Measurements from ENCODE around the gene UBB. TPM values are rescaled to one million over a fixed set of nuclear protein-coding genes. Genes with fewer than 3 reads are reported as not detected.

The UBB gene
- total and polyA plus RNA-seq, 12 donors: 588 to 3,694 (median 2,139) TPM

GRCh38 chr17:16417896-16418684, 37.2 kb downstream of the UBB start:
- H3K27ac ChIP-seq: peak overlapping the region; percentile 62 to 93 (median 78)
- peaks cover 0 to 18% of the 10 kb centered on the region in 2 donors for H3K36me3 ChIP-seq (replicated peaks in 1 of 2)
- WGBS, 4 donors: 76 to 90% (median 80%) methylated on average over 3 to 7 of the region's 7 CpGs
- peaks cover 15 to 24% of the 10 kb centered on the region in 2 donors for H3K4me1 ChIP-seq (replicated peaks in 1 of 2)
- no peaks in the 10 kb centered on the region for H3K9me3 ChIP-seq (replicated peaks in 1 of 3)
- no peaks in the 10 kb centered on the region for H3K27me3 ChIP-seq
- intact Hi-C loops (cut with DNase I): no loop called here
- DNase-seq: no peak
- TF ChIP-seq CTCF (IDR thresholded peaks at IDR 0.05) (no peak), POLR2A (IDR thresholded peaks at IDR 0.05) (no peak)
- H3K4me3 ChIP-seq: no peak overlapping the region

GRCh38 chr17:16418685-16419068, 37.8 kb downstream of the UBB start:
- H3K36me3 ChIP-seq (replicated peaks in 1 of 2): peaks cover 0 to 24% of the 10 kb centered on the region in 2 donors
- peak overlapping the region; percentile 62 to 88 (median 78) for H3K27ac ChIP-seq
- H3K9me3 ChIP-seq (replicated peaks in 1 of 3): no peaks in the 10 kb centered on the region
- H3K27me3 ChIP-seq: no peaks in the 10 kb centered on the region
- intact Hi-C loops (cut with DNase I): no loop called here
- TF ChIP-seq CTCF (IDR thresholded peaks at IDR 0.05) (no peak), POLR2A (IDR thresholded peaks at IDR 0.05) (no peak)
- no peak for DNase-seq
- peaks cover 15 to 24% of the 10 kb centered on the region in 2 donors for H3K4me1 ChIP-seq (replicated peaks in 1 of 2)
- 44 to 88% (median 63%) methylated on average over 1 to 2 of the region's 2 CpGs for WGBS, 4 donors
- no peak overlapping the region for H3K4me3 ChIP-seq

GRCh38 chr17:16419074-16419928, 38.4 kb downstream of the UBB start:
- H3K27me3 ChIP-seq: no peaks in the 10 kb centered on the region
- H3K4me1 ChIP-seq (replicated peaks in 1 of 2): peaks cover 15 to 24% of the 10 kb centered on the region in 2 donors
- peak; percentile 62 to 85 (median 81) for DNase-seq
- TF ChIP-seq CTCF (IDR thresholded peaks at IDR 0.05) (peak in 1 of 6 experiments; percentile 13), POLR2A (IDR thresholded peaks at IDR 0.05) (peak in 1 of 2 donors; percentile 49)
- no peak overlapping the region for H3K4me3 ChIP-seq
- intact Hi-C loops (cut with DNase I): no loop called here
- H3K9me3 ChIP-seq (replicated peaks in 1 of 3): no peaks in the 10 kb centered on the region
- H3K36me3 ChIP-seq (replicated peaks in 1 of 2): peaks cover 0 to 26% of the 10 kb centered on the region in 2 donors
- H3K27ac ChIP-seq: peak overlapping the region; percentile 62 to 88 (median 78)
- WGBS, 4 donors: 49 to 60% (median 56%) methylated on average over 8 of the region's 8 CpGs

- no peak for DNase-seq
- TF ChIP-seq CTCF (IDR thresholded peaks at IDR 0.05) (no peak), POLR2A (IDR thresholded peaks at IDR 0.05) (no peak)
- H3K9me3 ChIP-seq (replicated peaks in 1 of 3): no peaks in the 10 kb centered on the region
- no peak overlapping the region for H3K4me3 ChIP-seq
- intact Hi-C loops (cut with DNase I): no loop called here
- 74 to 84% (median 82%) methylated on average over 8 to 10 of the region's 10 CpGs; no CpG with 5 or more reads in 1 of the 4 donors for WGBS, 4 donors
- H3K27ac ChIP-seq: peak overlapping the region in 4 of 5 donors; percentile 72 to 88 (median 80)
- no peaks in the 10 kb centered on the region for H3K27me3 ChIP-seq
- H3K4me1 ChIP-seq (replicated peaks in 1 of 2): peaks cover 15 to 24% of the 10 kb centered on the region in 2 donors
- peaks cover 0 to 27% of the 10 kb centered on the region in 2 donors for H3K36me3 ChIP-seq (replicated peaks in 1 of 2)
Observed at GRCh38 chr17:16419929-16420271, 39.0 kb downstream of the UBB start.

All from adrenal gland (tissue), 12 donors.